ENCODE results near the gene ZNF319.

ZNF319 gene

GRCh38 chr16:57970970-57971369 is 29.5 kb downstream of the ZNF319 start, which contains the start of gene CNGB1:
Gene CNGB1 (minus strand): TSS chr16:57971128. CDS start chr16:57967286, 3,842 bp downstream.
- no peak for DNase-seq

DNA sequence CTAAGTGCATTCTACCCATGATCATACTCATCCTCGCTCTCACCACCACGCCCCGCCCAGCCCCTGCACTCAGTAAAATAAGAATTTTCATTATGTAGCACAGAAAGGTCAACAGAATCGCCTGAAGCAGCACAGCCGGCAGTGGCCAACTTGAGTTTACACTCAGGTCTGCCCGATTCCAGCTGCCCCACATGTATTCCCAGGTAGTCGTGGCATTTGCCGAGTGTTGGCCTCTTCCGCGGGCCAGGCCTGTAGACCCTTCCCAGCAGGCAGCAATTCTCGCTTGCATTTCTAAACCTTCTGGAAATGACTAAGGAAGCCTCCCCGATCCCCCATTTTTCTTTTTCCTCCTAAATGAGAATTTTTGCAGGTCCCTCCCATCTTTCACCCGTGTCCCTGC is 30.2 kb downstream of the ZNF319 start:
- DNase-seq: no peak

- no peak for DNase-seq
Measured at GRCh38 chr16:57969451-57970123, 30.9 kb downstream of the ZNF319 start.

- DNase-seq: no peak
Measured at GRCh38 chr16:57967916-57968315, 32.6 kb downstream of the ZNF319 start.

- DNase-seq: no peak
Measured at GRCh38 chr16:57966986-57967385, 33.5 kb downstream of the ZNF319 start.

GRCh38 chr16:57966204-57966771 is 34.2 kb downstream of the ZNF319 start:
- no peak for DNase-seq

- no peak for DNase-seq
Measured at GRCh38 chr16:57964157-57964700, 36.2 kb downstream of the ZNF319 start.

DNA sequence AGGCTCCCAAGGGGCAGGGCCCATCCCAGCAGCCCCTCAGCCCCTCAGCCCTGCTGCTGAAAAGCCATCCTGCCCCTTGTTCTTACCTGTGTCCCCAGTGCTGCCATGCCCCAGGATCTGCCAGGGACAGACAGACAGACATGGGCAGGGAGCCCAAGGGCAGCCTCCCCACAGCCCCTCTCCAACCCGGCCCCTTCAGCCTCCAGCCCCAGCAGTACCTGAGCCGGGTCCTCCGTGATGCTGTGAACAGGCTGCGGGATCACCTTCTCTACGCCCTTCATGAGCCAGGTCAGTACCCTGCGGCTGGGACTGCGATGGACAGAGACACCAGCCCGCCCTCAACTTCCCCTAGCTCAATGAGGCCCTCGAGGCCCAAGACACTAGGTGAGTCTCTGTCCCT is 37.7 kb downstream of the ZNF319 start:
- DNase-seq: no peak

- DNase-seq: no peak
Measured at GRCh38 chr16:57962046-57962445, 38.4 kb downstream of the ZNF319 start.

- no peak for DNase-seq
Measured at GRCh38 chr16:57961538-57961937, 38.9 kb downstream of the ZNF319 start.

DNA sequence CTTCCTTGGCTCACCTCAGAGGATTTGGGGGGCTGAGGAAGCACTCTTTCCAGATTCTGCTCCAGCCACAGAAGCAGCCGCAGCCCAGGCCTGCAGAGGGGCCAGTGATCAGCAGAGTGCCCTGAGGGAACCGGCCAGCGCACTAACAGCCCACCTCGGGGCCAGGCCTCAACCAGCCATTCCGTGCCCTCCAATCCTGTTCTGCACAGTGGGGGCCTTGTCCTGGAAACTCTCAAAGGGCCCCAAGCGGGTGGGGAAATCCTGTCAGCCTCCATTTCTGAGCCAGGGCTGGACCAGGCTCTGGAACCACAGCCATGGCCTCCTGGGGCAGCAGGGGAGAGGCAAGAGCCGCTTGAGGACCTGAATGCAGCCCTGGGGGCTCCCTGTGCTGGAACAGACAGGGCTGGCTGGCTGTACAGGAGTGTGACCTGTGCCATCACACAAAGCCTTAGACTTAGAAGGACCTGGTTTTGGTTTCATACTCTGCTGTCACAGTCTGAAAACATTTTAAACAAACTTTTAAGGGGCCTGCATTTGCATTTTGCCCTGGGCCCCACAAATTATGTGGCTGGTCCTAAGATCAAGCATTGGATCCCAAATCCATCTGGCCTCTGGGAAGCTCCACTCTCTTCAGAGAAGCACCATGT is 39.5 kb downstream of the ZNF319 start:
- no peak for DNase-seq

DNA sequence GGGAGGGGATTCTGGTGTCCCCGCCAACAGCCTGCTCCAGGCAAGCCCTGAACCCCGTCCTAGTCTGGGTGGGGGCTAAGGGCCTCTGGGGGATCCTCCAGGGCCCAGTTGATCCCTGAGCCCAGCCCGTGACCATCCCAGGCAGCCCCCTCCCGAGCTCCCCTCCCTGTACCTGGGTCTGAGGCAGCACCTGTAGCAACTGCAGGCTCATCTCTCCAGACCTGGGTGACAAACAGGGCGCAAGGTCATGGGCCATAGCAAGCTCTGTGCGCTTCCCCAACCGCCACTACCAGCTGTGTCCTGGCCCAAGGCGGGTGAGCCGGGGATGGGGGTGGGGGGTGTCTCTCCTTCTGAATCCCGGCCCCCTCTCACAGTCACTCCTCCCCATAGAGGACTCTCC is 40.2 kb downstream of the ZNF319 start:
- DNase-seq: no peak

DNA sequence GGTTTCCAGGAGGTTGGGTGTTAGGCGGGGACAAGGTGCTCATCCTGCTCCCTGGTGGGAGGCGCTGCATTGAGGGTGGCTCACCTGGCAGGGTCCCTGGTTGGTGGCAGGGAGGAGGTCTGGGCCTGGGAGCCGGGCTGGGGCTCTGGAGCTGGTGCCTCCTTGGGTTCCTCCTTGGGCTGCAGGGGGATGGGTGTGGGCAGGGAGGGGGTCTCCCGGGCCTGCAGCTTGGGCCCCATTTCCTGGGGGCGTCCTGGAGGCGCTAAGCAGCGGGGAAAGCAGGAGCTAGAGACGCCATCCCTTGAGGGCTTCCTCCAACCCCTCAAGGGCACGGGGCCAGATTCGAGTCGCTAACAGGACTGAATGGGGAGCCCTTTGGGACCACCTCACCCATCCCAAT is 40.7 kb downstream of the ZNF319 start:
- DNase-seq: no peak

- no peak for DNase-seq
Measured at GRCh38 chr16:57959121-57959520, 41.4 kb downstream of the ZNF319 start.

- DNase-seq: no peak
Measured at GRCh38 chr16:57958544-57958943, 41.9 kb downstream of the ZNF319 start.

GRCh38 chr16:57957673-57958392 is 42.6 kb downstream of the ZNF319 start:
- no peak for DNase-seq

DNA sequence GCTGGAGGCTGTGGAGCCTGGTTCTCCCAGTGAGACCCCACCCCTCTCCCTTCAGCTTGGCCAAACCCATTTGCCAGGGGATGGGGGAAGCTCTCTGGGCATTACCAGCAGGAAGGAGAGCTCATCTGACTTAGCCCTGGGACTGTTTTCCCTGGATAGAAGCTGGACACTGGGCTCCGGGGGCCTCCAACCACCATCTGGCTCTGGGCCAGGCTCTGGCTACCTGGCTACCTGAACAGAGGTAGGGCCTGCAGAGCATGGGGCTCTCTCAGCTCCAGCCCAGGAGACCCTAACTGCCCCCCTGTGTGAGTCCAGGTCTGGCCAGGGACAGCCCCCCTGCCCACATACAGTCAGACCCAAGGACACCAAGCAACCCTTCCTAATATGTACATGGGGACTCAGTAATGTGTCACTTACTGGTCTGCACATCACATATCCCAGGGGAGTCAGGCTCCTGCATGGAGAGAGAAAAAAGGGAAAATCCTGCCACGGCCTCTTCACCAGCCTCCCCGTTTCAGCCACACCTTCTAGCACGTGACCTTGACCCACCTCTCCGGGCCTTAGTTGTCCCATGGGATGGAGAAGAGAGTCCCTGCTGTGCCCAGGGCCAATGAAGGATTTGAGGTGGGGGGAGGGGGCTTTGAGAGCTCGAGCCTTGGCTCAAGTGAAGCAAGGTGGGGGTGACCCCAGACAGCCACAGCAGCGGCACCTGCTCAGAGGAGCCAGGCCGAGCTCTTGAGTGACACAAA is 43.4 kb downstream of the ZNF319 start:
- DNase-seq: no peak

- no peak for DNase-seq
Measured at GRCh38 chr16:57956270-57956808, 44.1 kb downstream of the ZNF319 start.

DNA sequence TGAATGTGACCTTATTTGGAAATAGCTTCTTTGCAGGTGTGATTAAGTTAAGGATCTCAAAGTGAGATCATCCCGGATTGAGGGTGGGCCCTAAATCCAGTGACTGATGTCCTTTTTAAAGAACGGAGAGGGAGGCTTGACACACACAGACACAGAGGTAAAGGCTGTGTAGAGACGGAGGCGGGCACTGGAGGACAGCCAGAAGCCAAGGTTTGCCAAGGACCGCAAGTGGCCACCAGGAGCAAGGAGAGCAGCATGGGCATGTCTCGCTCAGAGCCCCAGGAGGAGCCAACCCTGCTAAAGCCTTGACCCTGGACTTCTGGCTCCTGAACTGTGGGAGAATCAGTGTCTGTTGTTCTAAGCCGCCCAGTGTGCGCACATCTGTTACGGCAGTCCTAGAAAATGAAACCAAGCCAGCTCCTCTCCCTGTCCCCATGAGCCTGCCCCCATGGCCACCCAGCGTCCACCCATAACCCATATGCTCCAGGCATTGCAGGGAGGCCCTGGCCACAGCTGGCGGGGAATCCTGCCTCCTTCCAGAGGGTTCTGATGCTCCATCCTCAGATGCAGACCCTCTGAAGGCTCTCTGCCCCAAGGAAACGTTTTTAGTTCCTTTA is 44.8 kb downstream of the ZNF319 start:
- no peak for DNase-seq

GRCh38 chr16:57953857-57954256 is 46.6 kb downstream of the ZNF319 start:
- no peak for DNase-seq

DNA sequence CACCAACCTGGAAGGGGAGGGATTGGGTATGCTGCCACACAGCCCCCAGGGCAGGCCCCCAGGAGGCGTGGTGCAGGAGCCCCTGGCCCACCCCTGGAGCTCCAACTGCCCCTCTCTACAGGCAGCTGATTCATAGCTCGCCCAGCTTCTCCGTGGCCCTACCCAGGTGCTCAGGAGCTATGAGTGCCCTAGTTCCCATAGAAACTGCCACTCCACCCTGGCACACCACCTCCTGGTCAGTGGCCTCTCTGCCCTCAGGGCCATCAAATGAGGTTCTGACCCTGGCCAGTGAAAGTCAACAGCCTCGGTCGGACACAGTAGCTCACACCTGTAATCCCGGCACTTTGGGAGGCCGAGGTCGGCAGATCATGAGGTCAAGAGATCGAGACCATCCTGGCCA is 47.6 kb downstream of the ZNF319 start:
- DNase-seq: no peak
